Measurements from ENCODE around the gene FGF14.
"Not testable (repeated sequence)": the region's sequence is repeated elsewhere in the genome, so short reads cannot be mapped to it uniquely, and the experiment has no call there.

FGF14 gene

GRCh38 chr13:102040812-102041211 is 361.0 kb downstream of the FGF14 start:
- no peak for DNase-seq (ENCODE audit: low read depth)

DNA sequence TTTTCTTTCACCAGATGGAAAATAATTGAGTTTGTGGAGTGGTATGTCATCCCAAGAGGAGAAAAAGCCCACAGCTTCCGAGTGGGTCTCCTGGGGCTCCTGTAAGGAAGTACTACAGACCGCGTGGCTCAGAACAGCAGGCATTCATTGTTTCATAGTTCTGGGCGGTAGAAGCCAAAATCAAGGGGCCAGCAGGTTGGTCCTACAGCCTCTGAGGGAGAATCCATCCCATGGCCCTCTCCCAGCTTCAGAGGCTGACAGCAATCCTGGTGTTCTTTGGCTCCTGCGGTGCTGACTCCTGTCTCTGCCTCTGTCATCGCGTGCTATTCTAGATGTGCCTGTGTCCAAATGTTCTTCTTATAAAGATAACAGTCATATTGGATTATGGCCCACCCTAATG is 362.6 kb downstream of the FGF14 start:
- no peak for DNase-seq (ENCODE audit: low read depth)

DNA sequence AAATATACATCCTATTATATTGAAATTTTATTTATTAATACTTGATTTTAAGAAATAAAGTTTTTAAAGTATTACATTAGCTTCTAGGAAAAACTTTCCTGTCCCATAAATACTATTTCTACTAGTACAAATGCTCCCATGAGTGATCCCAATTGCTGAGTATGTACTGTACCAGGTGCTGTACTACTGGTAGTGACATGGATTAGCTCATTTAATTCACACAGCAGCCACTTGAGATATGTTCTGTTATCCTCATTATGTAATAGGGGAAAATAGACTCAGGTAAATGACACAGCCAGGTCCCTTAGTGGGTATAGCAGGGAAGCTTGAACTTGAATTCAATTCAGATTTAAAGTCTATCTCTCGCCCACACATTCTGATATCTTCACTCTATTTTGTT is 363.1 kb downstream of the FGF14 start:
- DNase-seq (ENCODE audit: low read depth): no peak

- DNase-seq (ENCODE audit: low read depth): no peak
These were observed 365.9 kb downstream of the FGF14 start for GRCh38 chr13:102035969-102036368.

GRCh38 chr13:102033857-102034331 is 368.0 kb downstream of the FGF14 start:
- no peak for DNase-seq (ENCODE audit: low read depth)

GRCh38 chr13:102033386-102033785 is 368.5 kb downstream of the FGF14 start:
- DNase-seq (ENCODE audit: low read depth): no peak

DNA sequence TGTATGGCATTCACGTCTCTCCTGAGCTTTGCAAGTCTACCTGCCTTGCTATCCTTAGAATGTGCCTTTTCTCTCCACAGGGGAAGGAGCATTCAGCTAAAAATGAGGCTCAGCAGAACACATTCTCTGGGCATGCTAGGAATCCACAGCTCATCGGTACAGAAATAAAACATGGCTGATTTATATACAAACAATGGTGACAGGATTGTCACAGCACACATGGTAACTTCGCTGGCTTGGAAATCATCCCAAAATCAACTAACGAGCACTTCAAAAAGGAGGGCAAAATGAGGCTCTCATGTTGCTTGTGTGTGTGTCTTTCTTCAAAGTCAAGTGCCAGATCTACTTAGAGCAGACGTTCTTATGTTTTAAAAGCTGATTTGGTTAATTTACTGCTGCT is 373.0 kb downstream of the FGF14 start:
- DNase-seq (ENCODE audit: low read depth): no peak

DNA sequence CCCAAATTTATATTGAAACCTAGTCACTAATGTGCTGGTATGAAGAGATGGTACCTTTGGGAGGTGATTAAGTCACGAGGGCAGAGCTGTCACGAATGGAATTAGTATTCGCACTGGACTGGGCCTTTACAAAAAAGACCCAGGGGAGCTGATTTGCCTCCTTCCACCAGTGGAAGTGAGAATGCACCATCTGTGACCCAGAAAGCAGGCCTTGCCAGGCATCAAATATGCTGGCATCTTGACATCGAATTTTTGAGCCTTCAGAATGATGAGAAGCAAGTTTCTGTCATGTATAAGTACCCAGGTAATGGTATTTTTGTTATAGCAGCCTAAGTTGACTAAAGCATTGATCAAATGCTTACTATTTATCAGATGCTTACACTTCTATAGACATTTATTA is 373.6 kb downstream of the FGF14 start:
- no peak for DNase-seq (ENCODE audit: low read depth)

DNA sequence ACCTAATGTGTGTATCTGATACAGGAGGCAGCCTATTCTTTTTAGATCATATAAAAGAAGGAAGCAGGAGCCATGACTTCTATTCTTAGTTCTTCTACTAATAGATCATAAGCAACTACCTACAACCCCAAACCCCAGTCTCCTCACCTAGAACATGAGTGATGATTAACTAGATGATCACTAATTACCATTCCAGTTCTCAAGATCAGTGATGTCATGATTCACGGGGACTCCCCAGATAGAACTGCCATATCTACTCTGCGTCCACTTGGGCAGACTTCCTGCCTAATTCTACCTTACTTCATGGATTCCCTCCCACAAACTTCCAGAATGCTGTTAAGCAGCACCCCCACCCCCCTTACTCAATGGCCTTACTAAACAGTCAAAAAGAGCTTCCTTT is 380.1 kb downstream of the FGF14 start:
- DNase-seq (ENCODE audit: low read depth): no peak

- DNase-seq (ENCODE audit: low read depth): no peak
These were observed 381.1 kb downstream of the FGF14 start for GRCh38 chr13:102020611-102021216.

DNA sequence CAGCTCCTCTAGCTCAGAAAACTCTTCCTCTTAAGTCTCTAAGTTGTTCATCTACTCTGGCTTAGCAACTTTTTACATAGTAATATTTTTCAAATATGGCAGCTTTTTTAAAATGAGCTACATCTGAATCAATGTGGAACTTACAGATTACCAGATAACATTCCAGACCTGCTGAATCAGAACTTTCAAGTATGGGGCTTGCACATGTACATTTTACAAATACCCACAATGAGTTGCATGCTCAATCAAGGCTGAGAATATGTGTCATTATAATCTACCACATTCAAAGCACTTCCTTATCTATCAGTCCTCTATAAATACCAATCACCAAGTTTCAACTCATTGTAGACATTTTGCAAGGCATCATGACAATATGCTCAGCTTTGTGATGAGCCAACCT is 383.1 kb downstream of the FGF14 start:
- DNase-seq (ENCODE audit: low read depth): no peak

DNA sequence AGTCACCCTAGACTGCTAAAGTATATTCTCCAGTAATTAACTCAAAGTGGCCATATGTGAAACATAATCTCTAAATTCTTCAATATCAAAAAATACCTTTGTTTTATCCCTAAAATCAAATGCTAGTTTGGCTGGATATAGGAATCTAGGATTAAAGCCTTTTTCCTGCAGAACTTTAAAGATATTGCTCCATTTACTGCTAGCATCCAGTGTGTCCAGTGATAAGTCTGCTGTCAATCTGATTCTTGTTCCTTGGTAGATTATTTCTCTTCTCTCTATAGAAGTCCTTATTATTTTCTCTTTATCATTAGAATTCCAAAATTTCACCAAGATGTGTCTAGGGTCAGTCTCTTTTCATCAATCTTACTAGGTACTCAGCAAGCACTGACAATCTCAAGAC is 384.6 kb downstream of the FGF14 start:
- no peak for DNase-seq (ENCODE audit: low read depth)

- no peak for DNase-seq (ENCODE audit: low read depth)
These were observed 389.3 kb downstream of the FGF14 start for GRCh38 chr13:102012299-102013293.

- DNase-seq (ENCODE audit: low read depth): not testable (repeated sequence)
These were observed 390.4 kb downstream of the FGF14 start for GRCh38 chr13:102011455-102011854.

- no peak for DNase-seq (ENCODE audit: low read depth)
These were observed 397.8 kb downstream of the FGF14 start for GRCh38 chr13:102003848-102004570.

DNA sequence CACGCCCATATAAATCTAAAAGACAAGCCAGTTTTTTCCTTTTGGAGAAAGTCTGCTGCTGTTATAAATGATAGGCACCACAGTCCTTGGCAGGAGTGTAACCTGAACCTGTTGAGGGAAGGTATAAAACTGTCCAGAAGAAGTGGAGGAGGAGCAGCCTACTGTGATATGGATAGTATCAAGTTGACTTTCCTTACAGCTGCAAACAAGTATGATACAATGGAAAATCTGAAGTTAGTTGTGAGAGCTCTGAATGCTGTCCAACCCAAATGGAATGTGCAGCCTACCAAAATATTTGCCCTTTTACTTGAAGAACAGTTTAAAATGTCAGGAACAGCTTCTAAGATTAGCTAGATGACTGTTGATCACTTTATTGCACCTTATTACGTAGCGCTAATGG is 399.6 kb downstream of the FGF14 start:
- DNase-seq (ENCODE audit: low read depth): no peak

GRCh38 chr13:102000764-102001163 is 401.1 kb downstream of the FGF14 start:
- DNase-seq (ENCODE audit: low read depth): no peak

- no peak for DNase-seq (ENCODE audit: low read depth)
These were observed 403.7 kb downstream of the FGF14 start for GRCh38 chr13:101998129-101998528.

- no peak for DNase-seq (ENCODE audit: low read depth)
These were observed 404.9 kb downstream of the FGF14 start for GRCh38 chr13:101996954-101997353.

DNA sequence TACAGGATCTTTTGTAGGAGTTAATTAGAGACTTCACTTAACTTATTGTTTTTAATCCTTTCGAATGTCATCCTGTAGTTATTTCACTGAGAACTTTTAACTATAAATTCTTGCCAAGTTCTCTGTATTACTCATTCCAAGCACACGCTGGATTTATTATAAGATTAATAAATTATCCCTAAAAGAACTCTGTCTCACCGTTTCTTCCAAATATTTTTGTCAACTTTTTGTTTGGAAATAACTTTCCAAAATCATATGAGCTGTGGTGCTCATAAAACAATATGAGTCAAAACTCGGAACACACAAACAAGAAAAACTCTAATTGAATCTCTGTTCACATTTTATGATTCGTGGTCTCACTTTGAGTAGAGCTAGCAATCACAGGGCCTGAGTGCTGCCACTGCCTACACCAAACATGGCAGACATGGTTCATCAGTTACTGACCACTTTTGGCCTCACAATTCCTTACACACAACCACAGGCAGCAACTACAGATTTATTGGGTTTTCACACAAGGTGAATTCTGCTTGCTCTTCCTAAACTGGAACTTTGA is 412.0 kb downstream of the FGF14 start:
- no peak for DNase-seq (ENCODE audit: low read depth)

GRCh38 chr13:101988140-101988539 is 413.7 kb downstream of the FGF14 start:
- DNase-seq (ENCODE audit: low read depth): no peak

DNA sequence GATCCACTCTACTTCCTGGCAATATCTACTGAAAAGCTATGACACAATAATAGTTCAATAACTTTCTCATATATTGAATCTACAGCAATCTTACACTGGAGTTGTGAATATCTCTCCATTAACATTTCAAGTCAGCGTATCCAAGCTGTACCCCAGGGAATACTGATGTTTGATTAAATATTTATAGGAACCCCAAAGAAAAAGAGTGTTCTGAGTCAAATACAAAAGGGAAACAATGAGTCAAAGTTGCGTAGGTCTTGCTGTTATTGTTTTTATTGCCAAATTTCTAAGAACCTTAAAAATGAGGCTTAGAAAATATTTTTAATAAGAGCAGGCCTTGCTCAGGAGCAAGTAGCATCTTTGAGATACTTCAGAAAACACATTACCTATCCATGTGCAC is 415.5 kb downstream of the FGF14 start:
- DNase-seq (ENCODE audit: low read depth): no peak
